GM12801 (cell line): ENCODE measurements around the gene CSNK2A1.

Experiments
- TF ChIP-seq, protein P1 (sequence below): IDR thresholded peaks from one replicate; pipeline ENCODE4 v1.5.1; 2011; ENCODE audit warnings: control low read depth; ENCODE audit not compliant: insufficient read length; ENCODE audit errors: extremely low read depth

The CSNK2A1 gene

GRCh38 chr20:548906-549305, 5.3 kb upstream of the CSNK2A1 start:
- TF ChIP-seq, protein P1, sequence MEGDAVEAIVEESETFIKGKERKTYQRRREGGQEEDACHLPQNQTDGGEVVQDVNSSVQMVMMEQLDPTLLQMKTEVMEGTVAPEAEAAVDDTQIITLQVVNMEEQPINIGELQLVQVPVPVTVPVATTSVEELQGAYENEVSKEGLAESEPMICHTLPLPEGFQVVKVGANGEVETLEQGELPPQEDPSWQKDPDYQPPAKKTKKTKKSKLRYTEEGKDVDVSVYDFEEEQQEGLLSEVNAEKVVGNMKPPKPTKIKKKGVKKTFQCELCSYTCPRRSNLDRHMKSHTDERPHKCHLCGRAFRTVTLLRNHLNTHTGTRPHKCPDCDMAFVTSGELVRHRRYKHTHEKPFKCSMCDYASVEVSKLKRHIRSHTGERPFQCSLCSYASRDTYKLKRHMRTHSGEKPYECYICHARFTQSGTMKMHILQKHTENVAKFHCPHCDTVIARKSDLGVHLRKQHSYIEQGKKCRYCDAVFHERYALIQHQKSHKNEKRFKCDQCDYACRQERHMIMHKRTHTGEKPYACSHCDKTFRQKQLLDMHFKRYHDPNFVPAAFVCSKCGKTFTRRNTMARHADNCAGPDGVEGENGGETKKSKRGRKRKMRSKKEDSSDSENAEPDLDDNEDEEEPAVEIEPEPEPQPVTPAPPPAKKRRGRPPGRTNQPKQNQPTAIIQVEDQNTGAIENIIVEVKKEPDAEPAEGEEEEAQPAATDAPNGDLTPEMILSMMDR = no peak

GRCh38 chr20:547394-547793, 3.8 kb upstream of the CSNK2A1 start:
- TF ChIP-seq, protein P1 = no peak

GRCh38 chr20:546353-546752, 2.8 kb upstream of the CSNK2A1 start:
- TF ChIP-seq, protein P1 = no peak

DNA sequence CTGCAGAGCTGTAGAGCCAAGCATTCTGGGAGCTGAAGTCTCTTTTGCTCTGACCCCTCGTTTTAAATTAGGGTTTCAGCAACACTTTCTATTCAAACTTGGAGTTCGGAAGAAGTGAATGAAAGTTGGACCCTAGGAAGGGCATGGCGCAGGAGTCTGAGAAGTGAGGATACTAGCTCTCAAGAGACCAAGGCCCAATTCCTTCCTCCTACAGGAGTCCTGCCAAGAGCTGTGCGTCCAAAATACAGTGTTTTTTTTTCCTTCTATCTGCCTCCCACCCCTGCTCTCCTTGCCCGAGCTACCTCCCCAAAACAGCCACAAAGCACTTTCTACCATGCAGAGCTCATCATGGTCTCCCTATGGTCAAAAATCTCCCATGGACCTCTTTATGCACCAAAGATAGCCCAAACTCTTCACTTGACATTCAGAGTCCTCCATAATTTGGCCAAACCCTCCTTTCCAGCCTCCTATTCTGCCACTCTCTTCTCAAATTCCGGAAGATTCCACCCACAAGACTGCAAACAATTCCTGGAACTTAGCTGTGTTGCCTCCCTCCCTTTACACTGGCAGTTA, 649 bp upstream of the CSNK2A1 start:
- TF ChIP-seq, protein P1 = no peak

DNA sequence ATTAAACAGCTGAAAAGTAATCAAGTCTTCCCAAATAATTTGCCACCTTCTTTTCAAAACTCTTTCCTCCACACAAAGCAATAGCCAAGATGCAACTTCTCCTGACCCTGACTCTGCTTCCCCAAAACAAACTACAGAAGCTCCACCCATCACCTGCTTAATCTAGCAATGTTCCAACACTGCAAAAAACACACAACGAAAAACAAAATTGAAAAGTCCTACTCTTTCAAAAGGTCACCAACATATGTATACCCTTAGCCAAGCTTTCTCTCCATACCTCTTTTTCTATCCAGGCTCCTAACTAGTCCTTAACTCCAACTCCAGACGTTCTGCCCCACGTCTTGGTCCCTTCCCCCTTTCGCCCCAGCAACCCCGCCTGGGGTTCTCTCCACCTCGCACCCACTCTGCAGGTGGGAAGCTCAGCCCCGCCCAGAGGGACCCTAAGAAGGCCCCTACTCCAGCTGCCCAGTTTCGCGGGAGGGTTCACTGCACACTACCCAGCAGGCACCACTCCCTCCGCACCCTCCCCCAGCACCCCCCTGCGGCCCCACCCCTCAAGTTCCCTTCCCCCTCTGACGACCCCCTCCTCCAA, 717 bp downstream of the CSNK2A1 start:
- TF ChIP-seq, protein P1 = no peak

- TF ChIP-seq, protein P1 = no peak
These were observed 3.0 kb downstream of the CSNK2A1 start for GRCh38 chr20:540391-541201.

DNA sequence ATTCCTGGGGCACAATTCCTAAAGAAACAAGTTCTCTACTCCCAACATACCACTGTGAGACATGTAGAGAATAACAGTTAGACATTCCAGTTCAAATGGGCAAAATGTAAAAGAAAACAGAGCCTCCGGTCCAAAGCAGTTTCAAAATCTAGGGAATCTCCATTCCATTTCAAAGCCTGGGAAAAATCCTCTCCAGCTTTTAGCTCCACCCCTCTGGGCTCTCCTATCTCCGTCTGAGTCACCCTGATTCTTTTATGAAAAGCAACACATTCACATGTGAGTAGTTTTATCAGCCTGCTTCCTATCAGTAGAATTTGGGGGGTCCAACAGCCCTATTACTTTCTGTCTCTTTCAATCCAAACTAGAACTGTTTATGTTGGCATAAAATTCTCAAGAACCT, 3.7 kb downstream of the CSNK2A1 start:
- TF ChIP-seq, protein P1 = no peak
